OCI-LY1 (cell line): Measurements from ENCODE around the gene CACNA1H.

Experiments used
- H2AFZ ChIP-seq: fragments of 200-600 bp; sonication (generic), shearing (Covaris generic); 2 replicates; pipeline ENCODE4 v1.6.0; 2014; ENCODE audit warnings: antibody characterized with exemption, mild to moderate bottlenecking, low read length
- H3F3A ChIP-seq: fragments of 200-600 bp; sonication (generic), shearing (Covaris generic); 2 replicates; pipeline ENCODE4 v1.6.0; 2014; ENCODE audit warnings: mild to moderate bottlenecking, antibody characterized with exemption, low read length, moderate library complexity; ENCODE audit not compliant: insufficient read depth
- H3K27ac ChIP-seq: fragments of 200-600 bp; sonication (generic); 2 replicates; pipeline ENCODE4 v1.5.1; 2014; ENCODE audit warnings: low read length, mixed run types, mild to moderate bottlenecking, low read depth; ENCODE audit not compliant: poor library complexity, severe bottlenecking
- H3K27me3 ChIP-seq: fragments of 200-600 bp; sonication (generic); 2 replicates; pipeline ENCODE4 v1.6.0; 2014; ENCODE audit warnings: antibody characterized with exemption, mild to moderate bottlenecking, low read length, moderate library complexity; ENCODE audit not compliant: insufficient read depth
- H3K36me3 ChIP-seq: fragments of 200-600 bp; sonication (generic); 2 replicates; pipeline ENCODE4 v1.6.1; 2014; ENCODE audit warnings: mild to moderate bottlenecking, antibody characterized with exemption, low read length, moderate library complexity, mixed read lengths; ENCODE audit not compliant: insufficient read depth
- H3K4me1 ChIP-seq: fragments of 200-600 bp; sonication (generic); 2 replicates; pipeline ENCODE4 v1.5.1; 2014; ENCODE audit warnings: mild to moderate bottlenecking, low read length, moderate library complexity; ENCODE audit not compliant: insufficient read depth, severe bottlenecking
- H3K4me2 ChIP-seq: fragments of 200-600 bp; sonication (generic), shearing (Covaris generic); 2 replicates; pipeline ENCODE4 v1.6.1; 2014; ENCODE audit warnings: low read length
- H3K4me3 ChIP-seq: fragments of 200-600 bp; sonication (generic); 2 replicates; pipeline ENCODE4 v1.5.1; 2014; ENCODE audit warnings: low read length, low read depth, mild to moderate bottlenecking, mixed read lengths; ENCODE audit not compliant: poor library complexity, severe bottlenecking
- H3K79me2 ChIP-seq: fragments of 200-600 bp; shearing (Covaris generic); 2 replicates; pipeline ENCODE4 v1.6.1; 2016; ENCODE audit warnings: mixed run types, low read length, mixed read lengths; ENCODE audit not compliant: insufficient read depth
- H3K9ac ChIP-seq: fragments of 200-600 bp; sonication (generic), shearing (Covaris generic); 2 replicates; pipeline ENCODE4 v1.6.1; 2014; ENCODE audit warnings: mild to moderate bottlenecking, low read length, mixed read lengths
- H3K9me2 ChIP-seq: fragments of 200-600 bp; sonication (generic), shearing (Covaris generic); 2 replicates; pipeline ENCODE4 v1.6.1; 2014; ENCODE audit warnings: low read depth, mild to moderate bottlenecking, low read length, mixed read lengths
- H3K9me3 ChIP-seq: fragments of 200-600 bp; shearing (Covaris generic); 2 replicates; pipeline ENCODE4 v1.6.1; 2014; ENCODE audit warnings: low read length, mixed read lengths
- H4K20me1 ChIP-seq: fragments of 200-600 bp; sonication (generic), shearing (Covaris generic); 2 replicates; pipeline ENCODE4 v1.6.0; 2016; ENCODE audit warnings: mild to moderate bottlenecking, low read length; ENCODE audit not compliant: insufficient read depth
- CTCF ChIP-seq: fragments of 200-600 bp; sonication (generic), shearing (Covaris generic); IDR thresholded peaks from 2 replicates; pipeline ENCODE4 v1.5.1; 2017; ENCODE audit warnings: mild to moderate bottlenecking, antibody characterized with exemption, low read length, moderate library complexity, mixed read lengths
- EZH2 ChIP-seq: fragments of 200-600 bp; sonication (generic), shearing (Covaris generic); IDR thresholded peaks from 2 replicates; pipeline ENCODE4 v1.8.0; 2017; ENCODE audit warnings: borderline replicate concordance, mixed run types, mild to moderate bottlenecking, antibody characterized with exemption, low read length, moderate library complexity, mixed read lengths

The CACNA1H gene

GRCh38 chr16:1113489-1113888, 39.4 kb upstream of the CACNA1H start:
- TF ChIP-seq CTCF, result no peak
- no peak for TF ChIP-seq EZH2
- Histone ChIP-seq H3K9me2 (no peaks in the 10 kb centered on the region), H3K79me2 (no peaks in the 10 kb centered on the region), H3K27ac (no peak overlapping the region), H3K27me3 (0 out of 2 replicates have a peak, but pooled peaks cover 5% of the 10 kb centered on the region), H3K9me3 (no peaks in the 10 kb centered on the region), H3K36me3 (no peaks in the 10 kb centered on the region), H4K20me1 (no peaks in the 10 kb centered on the region), H3K4me2 (no peak overlapping the region), H3K4me1 (no peaks in the 10 kb centered on the region), H3K4me3 (no peak overlapping the region), H3F3A (no peaks in the 10 kb centered on the region), H3K9ac (no peak overlapping the region), H2AFZ (no peak overlapping the region)

- no peak for TF ChIP-seq EZH2
- TF ChIP-seq CTCF, result no peak
- H3K4me3 ChIP-seq, result no peak overlapping the region
- H4K20me1 ChIP-seq, result no peaks in the 10 kb centered on the region
- H2AFZ ChIP-seq, result no peak overlapping the region
- H3K79me2 ChIP-seq, result no peaks in the 10 kb centered on the region
- no peaks in the 10 kb centered on the region for H3K36me3 ChIP-seq
- H3K4me2 ChIP-seq, result no peak overlapping the region
- no peaks in the 10 kb centered on the region for H3K4me1 ChIP-seq
- no peak overlapping the region for H3K27ac ChIP-seq
- no peaks in the 10 kb centered on the region for H3K9me3 ChIP-seq
- H3K27me3 ChIP-seq, result 0 out of 2 replicates have a peak, but pooled peaks cover 2% of the 10 kb centered on the region
- H3K9ac ChIP-seq, result no peak overlapping the region
- no peaks in the 10 kb centered on the region for H3K9me2 ChIP-seq
- no peaks in the 10 kb centered on the region for H3F3A ChIP-seq
Measured at GRCh38 chr16:1113889-1114526, 38.9 kb upstream of the CACNA1H start.

- Histone ChIP-seq H2AFZ (no peak overlapping the region), H3K9me2 (no peaks in the 10 kb centered on the region), H3K4me2 (no peak overlapping the region), H3K4me3 (no peak overlapping the region), H3K27ac (no peak overlapping the region), H3K27me3 (no peaks in the 10 kb centered on the region), H3F3A (no peaks in the 10 kb centered on the region), H3K9ac (no peak overlapping the region), H3K36me3 (no peaks in the 10 kb centered on the region), H3K79me2 (no peaks in the 10 kb centered on the region), H4K20me1 (no peaks in the 10 kb centered on the region), H3K9me3 (no peaks in the 10 kb centered on the region), H3K4me1 (no peaks in the 10 kb centered on the region)
- TF ChIP-seq CTCF (no peak), EZH2 (no peak)
Measured at GRCh38 chr16:1116693-1117077, 36.2 kb upstream of the CACNA1H start.
